Naive thymus-derived CD8-positive, alpha-beta T cell (primary cell): ENCODE measurements around the gene TCF23. TPM values are rescaled to one million over a fixed set of nuclear protein-coding genes. Genes with fewer than 3 reads are reported as not detected.

Experiments used
- ATAC-seq, 2 donors: fragments of 150-1000 bp; cut with Tn5 transposase in 1 of 2; sonication (Bioruptor Pico), chemical (Tn5 transposase) in 1 of 2; 1 replicate in 1 of 2; 2 replicates in 1 of 2; pipeline ENCODE4 v1.10.0; 2021; ENCODE audit warnings: mild to moderate bottlenecking in 2 of 2, moderate library complexity in 2 of 2
- POLR2A ChIA-PET: fragments of 350-600 bp; sonication (Branson Sonifier 250); formaldehyde crosslinking; loops from one replicate; lab custom pipeline; 2021; ENCODE audit warnings: antibody characterized with exemption; lab: Charles Lee
- DNase-seq, 10 donors: peaks; one replicate each; pipeline versions ENCODE4 v3.0.0 to v3.0.0-alpha.2; 2020 to 2022
- H3K27ac Mint-ChIP-seq, 10 donors: one replicate each; pipeline ENCODE4 v1.8.0; 2020 to 2022; ENCODE audit warnings: mild to moderate bottlenecking in 10 of 10, mixed read lengths in 10 of 10, moderate library complexity in 4 of 10, inconsistent platforms in 1 of 10
- H3K27me3 Mint-ChIP-seq, 5 donors: one replicate each; pipeline ENCODE4 v1.8.0; 2021 to 2022; ENCODE audit warnings: mixed read lengths in 5 of 5
- H3K36me3 Mint-ChIP-seq, 3 donors: one replicate each; pipeline ENCODE4 v1.8.0; 2020 to 2022; ENCODE audit warnings: mixed read lengths in 3 of 3, mild to moderate bottlenecking in 2 of 3, inconsistent platforms in 1 of 3
- H3K4me1 Mint-ChIP-seq, 4 donors: one replicate each; pipeline ENCODE4 v1.8.0; 2021 to 2022; ENCODE audit warnings: mixed read lengths in 4 of 4
- H3K4me3 Mint-ChIP-seq, 10 donors: one replicate each; pipeline ENCODE4 v1.8.0; 2020 to 2022; ENCODE audit warnings: mild to moderate bottlenecking in 10 of 10, mixed read lengths in 10 of 10, moderate library complexity in 6 of 10, inconsistent platforms in 1 of 10
- H3K9me3 Mint-ChIP-seq, 9 donors: one replicate each; pipeline ENCODE4 v1.8.0; 2020 to 2022; ENCODE audit warnings: mixed read lengths in 9 of 9, mild to moderate bottlenecking in 3 of 9, inconsistent platforms in 1 of 9, moderate library complexity in 1 of 9
- polyA plus RNA-seq, 3 donors: library from polyadenylated mRNA; unstranded; fragments of 300-500 nt; fragmentation: Illumina TruSeq; gene quantifications; one replicate each; pipeline ENCODE4 v1.2.3, GENCODE V29; 2021
- total RNA-seq, 8 experiments: library from RNA in 2 of 8; stranded (reverse) in 2 of 8; gene quantifications; one replicate each; pipeline ENCODE4 v1.2.3 and lab custom pipeline; 2021 to 2026

The TCF23 gene
- total and polyA plus RNA-seq, 5 experiments from 2014 or later: not detected

DNA sequence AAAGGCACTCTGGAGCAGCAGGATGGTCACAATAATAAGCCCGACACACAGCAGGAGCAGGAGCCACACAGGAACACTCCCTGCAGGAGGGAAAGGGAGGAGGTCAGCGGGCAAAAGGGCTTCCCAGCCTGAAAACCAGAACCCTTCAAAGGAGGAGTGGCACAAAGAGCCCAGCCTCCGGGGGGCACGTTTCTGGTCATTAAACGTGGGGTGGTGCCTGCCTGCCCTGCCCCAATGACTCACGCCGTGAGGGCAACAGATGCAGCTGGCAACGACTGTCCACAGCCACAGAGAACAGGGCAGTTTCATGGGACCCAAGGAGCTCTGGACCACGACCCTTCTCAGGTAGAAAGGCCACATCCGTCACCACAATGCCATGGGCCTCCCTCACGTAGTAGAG, 17.4 kb upstream of the TCF23 start:
- Mint-ChIP-seq H3K27me3 (no peaks in the 10 kb centered on the region), H3K36me3 (peaks cover 0 to 35% (median 1%) of the 10 kb centered on the region in 3 donors), H3K27ac (peak overlapping the region in 3 of 10 donors; percentile 15 to 65 (median 56)), H3K4me3 (peak overlapping the region in 2 of 10 donors; percentile 52 to 63), H3K4me1 (peaks cover 19 to 37% (median 25%) of the 10 kb centered on the region in 4 donors), H3K9me3 (peaks cover 0 to 2% (median 0%) of the 10 kb centered on the region in 9 donors)
- DNase-seq (no peak), ATAC-seq (no peak)
- POLR2A ChIA-PET: interaction anchor here (5.0 kb wide), 1 partner anchor 7 kb away, joined by 55 read pairs; the partner anchor contains the start of gene ABHD1

DNA sequence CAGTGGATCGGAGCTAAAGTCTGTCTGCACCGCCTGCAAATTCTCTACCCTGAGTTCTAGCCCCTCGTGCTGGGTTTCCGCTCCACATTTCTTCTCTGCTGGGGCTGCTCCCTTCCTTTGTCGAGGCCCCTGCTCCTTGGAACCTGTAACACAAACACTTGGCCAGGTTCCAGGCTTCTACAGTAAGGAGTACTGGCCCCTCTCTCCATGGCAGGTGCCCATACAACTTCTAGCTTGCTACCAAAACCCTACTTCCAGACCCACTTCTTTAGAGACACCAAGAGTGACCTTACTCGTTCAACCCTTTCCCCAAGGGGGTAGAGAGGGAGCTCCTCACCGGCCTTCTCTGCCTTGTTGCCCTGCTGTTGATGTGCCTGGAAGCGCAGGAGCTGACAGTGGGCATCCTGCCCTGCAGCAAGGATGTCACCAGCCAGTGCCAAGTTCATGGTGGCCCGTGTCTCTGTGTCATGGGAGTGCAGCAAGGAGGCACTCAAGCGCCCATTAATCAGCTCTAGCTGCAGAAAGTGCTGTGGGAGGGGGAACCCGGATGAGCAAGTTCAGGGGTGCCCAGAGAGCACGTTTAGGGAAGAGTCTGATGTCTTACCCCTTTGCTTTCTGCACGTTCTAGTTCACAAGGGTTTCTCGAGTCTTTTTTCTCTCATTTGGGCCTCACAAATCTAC, 15.5 kb upstream of the TCF23 start:
- DNase-seq (no peak), ATAC-seq (no peak)
- Mint-ChIP-seq H3K9me3 (peaks cover 0 to 2% (median 0%) of the 10 kb centered on the region in 9 donors), H3K27me3 (no peaks in the 10 kb centered on the region), H3K27ac (peak overlapping the region; percentile 74 to 97 (median 88)), H3K36me3 (peaks cover 0 to 35% (median 1%) of the 10 kb centered on the region in 3 donors), H3K4me3 (peak overlapping the region; percentile 85 to 98 (median 96)), H3K4me1 (peaks cover 19 to 37% (median 25%) of the 10 kb centered on the region in 4 donors)
- POLR2A ChIA-PET: interaction anchor here (1.1 to 5.0 kb wide), 8 partner anchors 7 to 246 kb away, joined by 3 to 55 read pairs (median 4); partner anchors contain the start of genes ABHD1, AGBL5, KHK and OST4

DNA sequence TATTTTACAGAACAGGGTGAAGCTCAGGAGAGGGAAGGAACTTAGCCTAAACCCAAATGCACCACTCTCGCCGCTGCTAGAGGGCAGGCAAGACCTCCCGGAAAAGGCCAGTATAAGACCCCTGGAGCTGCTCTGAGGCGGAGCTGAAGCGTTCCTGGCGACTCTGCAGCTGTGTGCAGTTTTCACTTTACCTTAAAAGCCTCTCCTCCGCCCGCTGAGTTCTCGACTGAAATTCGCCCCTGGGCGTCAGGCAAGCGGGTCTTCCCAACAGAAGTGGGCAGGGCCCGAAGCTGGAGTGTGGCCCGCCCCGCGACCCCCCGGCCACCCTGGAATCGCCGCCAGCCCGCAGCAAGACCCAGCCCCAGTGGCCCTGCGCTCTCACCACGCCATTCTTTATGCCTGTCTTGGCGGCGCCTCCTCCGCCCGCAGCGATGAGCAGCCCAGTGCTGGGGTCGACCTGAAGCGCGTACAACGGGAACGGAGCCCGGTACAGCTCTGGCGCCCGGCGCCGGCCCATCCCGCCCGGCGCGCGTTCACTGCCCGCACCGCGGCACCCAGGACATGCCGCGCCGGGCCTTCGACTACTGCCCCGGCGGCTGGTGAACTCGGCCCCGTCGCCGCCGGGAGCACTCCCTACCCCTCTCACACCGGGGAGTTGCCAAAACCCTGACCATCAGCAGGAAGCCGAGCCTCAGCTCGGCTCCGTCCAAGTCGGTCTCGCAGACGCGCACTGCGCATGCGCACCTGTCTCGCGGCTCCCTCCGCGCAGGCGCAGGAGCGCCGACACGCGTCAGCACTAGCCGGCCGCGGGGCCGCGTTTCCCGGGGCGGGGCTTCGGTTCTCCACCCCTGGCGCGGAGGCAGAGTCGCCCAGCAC, 14.7 kb upstream of the TCF23 start, which contains the start of gene PREB:
Gene PREB (minus strand): TSS at position 732 of the 876 bp plus-strand sequence. CDS start 215 bp downstream, at position 517.
- Mint-ChIP-seq H3K27me3 (no peaks in the 10 kb centered on the region), H3K4me3 (peak within 1 kb of the TSS; percentile 90 to 98 (median 96)), H3K9me3 (peaks cover 0 to 2% (median 0%) of the 10 kb centered on the region in 9 donors), H3K36me3 (peaks cover 0 to 32% (median 1%) of the 10 kb centered on the region in 3 donors), H3K4me1 (peaks cover 19 to 37% (median 24%) of the 10 kb centered on the region in 4 donors), H3K27ac (peak within 1 kb of the TSS; percentile 85 to 98 (median 97))
- POLR2A ChIA-PET: interaction anchor here (0.7 to 5.0 kb wide), 12 partner anchors 8 to 1446 kb away, joined by 3 to 55 read pairs (median 4); partner anchors contain the start of genes ABHD1, AGBL5, KHK and OST4
- peak; percentile 97 to 98 for ATAC-seq
- DNase-seq: peak; percentile 94 to 99 (median 98)

DNA sequence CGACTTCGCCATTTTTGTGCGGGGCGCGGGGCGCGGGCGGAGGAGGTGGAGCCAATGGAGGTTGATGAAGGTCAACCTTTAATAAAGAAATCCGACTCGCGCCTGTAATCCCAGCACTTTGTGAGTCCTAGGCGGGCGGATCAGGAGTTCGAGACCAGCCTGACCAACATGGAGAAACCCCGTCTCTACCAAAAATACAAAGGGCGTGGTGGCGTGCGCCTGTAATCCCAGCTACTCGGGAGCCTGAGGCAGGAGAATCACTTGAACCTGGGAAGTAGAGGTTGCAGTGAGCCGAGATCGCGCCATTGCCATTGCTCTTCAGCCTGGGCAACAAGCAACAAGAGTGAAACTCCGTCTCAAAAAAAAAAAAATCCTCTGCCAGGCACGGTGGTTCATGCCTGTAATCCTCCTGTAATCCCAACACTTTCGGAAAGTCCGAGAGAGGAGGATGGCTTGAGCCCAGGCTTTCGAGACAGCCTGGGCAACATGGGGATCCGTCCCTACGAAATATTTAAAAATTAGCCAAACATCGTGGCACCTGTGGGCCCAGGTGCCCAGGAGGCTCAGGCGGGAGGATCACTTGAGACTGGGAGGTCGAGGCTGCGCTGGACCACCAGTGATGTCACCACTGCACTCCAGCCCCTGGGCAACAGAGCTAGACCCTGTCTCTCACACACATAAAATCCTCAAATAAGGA, 13.9 kb upstream of the TCF23 start:
- POLR2A ChIA-PET: interaction anchor here (0.6 to 5.0 kb wide), 11 partner anchors 11 to 1445 kb away, joined by 3 to 55 read pairs (median 4); partner anchors contain the start of genes ABHD1, AGBL5, KHK and OST4
- no peak for DNase-seq
- no peak for ATAC-seq
- peaks cover 0 to 26% (median 1%) of the 10 kb centered on the region in 3 donors for H3K36me3 Mint-ChIP-seq
- peaks cover 16 to 34% (median 23%) of the 10 kb centered on the region in 4 donors for H3K4me1 Mint-ChIP-seq
- H3K27me3 Mint-ChIP-seq: no peaks in the 10 kb centered on the region
- peak overlapping the region; percentile 57 to 98 (median 97) for H3K27ac Mint-ChIP-seq
- H3K4me3 Mint-ChIP-seq: peak overlapping the region; percentile 90 to 98 (median 96)
- peaks cover 0 to 2% (median 0%) of the 10 kb centered on the region in 9 donors for H3K9me3 Mint-ChIP-seq

DNA sequence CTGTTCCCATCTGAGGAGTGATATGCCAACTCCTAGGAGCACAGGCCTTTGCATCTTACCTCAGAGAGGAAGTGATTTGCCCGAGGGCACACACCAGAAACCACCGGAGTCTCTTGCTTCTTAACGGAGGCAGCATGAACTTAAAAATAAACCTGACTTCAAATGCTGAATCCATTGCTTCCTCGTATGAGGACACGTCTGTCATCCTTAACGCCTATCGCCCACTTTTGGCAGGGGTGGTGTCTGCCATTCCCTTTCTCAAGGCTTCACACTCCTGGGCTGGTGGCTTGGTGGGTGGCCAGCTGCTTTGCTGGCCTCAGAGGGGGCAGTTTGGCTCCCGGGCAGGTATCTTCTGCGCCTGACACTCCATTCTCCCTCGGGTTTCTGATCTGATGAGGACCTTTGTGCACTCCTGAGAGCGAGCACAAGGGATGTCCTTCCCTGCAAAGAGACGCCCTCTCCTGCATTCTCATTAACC, 13.3 kb upstream of the TCF23 start:
- H3K9me3 Mint-ChIP-seq: peaks cover 0 to 2% (median 0%) of the 10 kb centered on the region in 9 donors
- H3K4me3 Mint-ChIP-seq: peak overlapping the region; percentile 65 to 98 (median 95)
- H3K27me3 Mint-ChIP-seq: no peaks in the 10 kb centered on the region
- ATAC-seq: no peak
- peak overlapping the region in 9 of 10 donors; percentile 31 to 98 (median 81) for H3K27ac Mint-ChIP-seq
- POLR2A ChIA-PET: interaction anchor here (0.6 to 5.0 kb wide), 4 partner anchors 12 to 1260 kb away, joined by 3 to 55 read pairs (median 6); partner anchors contain the start of genes ABHD1 and OST4
- no peak for DNase-seq
- peaks cover 0 to 21% (median 1%) of the 10 kb centered on the region in 3 donors for H3K36me3 Mint-ChIP-seq
- peaks cover 16 to 29% (median 23%) of the 10 kb centered on the region in 4 donors for H3K4me1 Mint-ChIP-seq

DNA sequence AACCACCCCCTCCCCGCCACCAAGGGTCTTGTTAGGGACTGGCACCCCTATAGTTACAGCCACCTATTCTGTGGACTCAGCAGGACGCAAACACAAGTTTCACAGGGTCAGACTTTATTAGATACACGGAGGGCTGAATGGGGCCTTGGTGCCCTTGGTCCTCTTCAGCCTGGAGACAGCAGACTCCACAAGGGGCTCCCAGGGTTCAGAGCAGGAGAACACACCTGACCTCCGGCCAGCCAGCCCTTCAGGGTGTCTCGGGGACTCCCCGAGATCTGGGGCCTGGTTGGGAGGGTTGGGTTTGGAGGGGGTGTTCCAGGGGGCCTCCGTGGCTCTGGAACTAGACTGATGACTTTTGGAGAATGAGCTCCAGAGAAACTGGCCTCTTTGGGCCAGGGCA, 12.1 kb upstream of the TCF23 start:
- Mint-ChIP-seq H3K4me1 (peaks cover 15 to 21% (median 20%) of the 10 kb centered on the region in 4 donors), H3K36me3 (peaks cover 0 to 11% (median 1%) of the 10 kb centered on the region in 3 donors), H3K9me3 (peaks cover 0 to 2% (median 0%) of the 10 kb centered on the region in 9 donors), H3K27ac (peak overlapping the region in 2 of 10 donors; percentile 9 to 27), H3K4me3 (peak overlapping the region in 1 of 10 donors; percentile 4), H3K27me3 (no peaks in the 10 kb centered on the region)
- ATAC-seq (no peak), DNase-seq (no peak)
- POLR2A ChIA-PET: interaction anchor here (0.7 to 1.3 kb wide), 2 partner anchors 13 to 103 kb away, joined by 3 to 4 read pairs; partner anchors contain the start of gene ABHD1

DNA sequence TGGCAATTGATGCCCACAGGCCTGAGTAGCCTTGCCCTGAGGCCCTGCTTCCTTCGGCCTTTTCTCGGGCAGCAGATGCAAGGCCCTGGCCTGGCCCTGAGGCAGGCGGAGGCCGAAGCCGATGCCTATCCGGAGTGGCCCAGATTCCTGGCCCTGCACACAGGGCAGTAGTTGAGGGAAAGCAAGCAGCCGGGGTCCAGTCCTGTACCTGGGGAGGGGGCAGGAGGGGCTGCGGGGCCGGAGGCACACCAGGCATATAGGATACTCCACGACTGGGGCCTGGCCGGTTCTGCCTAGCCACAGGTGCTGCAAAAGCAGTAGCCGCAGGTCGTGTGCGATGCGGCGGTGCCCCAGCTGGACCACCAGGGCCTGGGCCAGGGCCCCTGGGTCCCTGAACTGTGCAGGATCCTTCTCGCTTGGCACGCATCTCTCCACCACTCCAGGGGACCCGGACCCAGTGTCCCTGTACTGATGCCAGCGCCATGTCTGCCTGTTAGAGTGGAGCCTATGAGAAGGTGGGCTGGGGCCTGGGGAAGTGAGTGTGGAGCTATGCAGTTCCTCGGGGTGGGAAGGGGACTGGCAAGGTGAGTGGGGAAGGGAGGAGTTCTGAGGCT, 11.4 kb upstream of the TCF23 start:
- Mint-ChIP-seq H3K36me3 (peaks cover 0 to 5% (median 1%) of the 10 kb centered on the region in 3 donors), H3K4me1 (peaks cover 15 to 21% (median 19%) of the 10 kb centered on the region in 4 donors), H3K4me3 (no peak overlapping the region), H3K27ac (peak overlapping the region in 1 of 10 donors; percentile 9), H3K27me3 (no peaks in the 10 kb centered on the region), H3K9me3 (peaks cover 0 to 2% (median 0%) of the 10 kb centered on the region in 9 donors)
- DNase-seq (no peak), ATAC-seq (no peak)
- POLR2A ChIA-PET: interaction anchor here (0.7 kb wide), 1 partner anchor 14 kb away, joined by 3 read pairs; the partner anchor contains the start of gene ABHD1

DNA sequence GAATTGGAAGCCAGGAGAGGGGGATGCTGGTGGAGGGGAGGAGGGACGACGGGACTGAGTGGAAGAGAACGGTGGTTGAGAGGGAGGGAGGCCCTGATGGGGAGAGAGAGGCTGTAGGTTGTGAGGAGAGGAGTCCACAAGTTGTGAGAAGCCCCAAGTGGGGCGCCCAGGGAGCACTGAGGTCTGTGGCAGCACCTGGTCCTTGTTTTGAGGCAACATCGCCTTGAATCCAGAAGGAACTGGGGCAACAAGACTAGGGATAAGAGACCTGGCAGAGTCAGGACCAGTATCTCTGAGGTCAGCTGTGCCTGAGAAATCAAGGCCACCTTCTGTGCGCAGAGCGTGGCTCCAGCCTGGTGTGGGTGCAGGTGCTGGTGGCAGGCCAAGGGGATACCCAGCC, 10.7 kb upstream of the TCF23 start:
- no peak for DNase-seq
- peak overlapping the region in 2 of 10 donors; percentile 25 to 70 for H3K27ac Mint-ChIP-seq
- H3K27me3 Mint-ChIP-seq: peaks cover 0 to 3% (median 0%) of the 10 kb centered on the region in 5 donors
- H3K9me3 Mint-ChIP-seq: peaks cover 0 to 4% (median 0%) of the 10 kb centered on the region in 9 donors
- H3K36me3 Mint-ChIP-seq: peaks cover 0 to 1% (median 0%) of the 10 kb centered on the region in 3 donors
- H3K4me1 Mint-ChIP-seq: peaks cover 9 to 14% (median 12%) of the 10 kb centered on the region in 4 donors
- no peak for ATAC-seq
- H3K4me3 Mint-ChIP-seq: peak overlapping the region in 1 of 10 donors; percentile 50
- POLR2A ChIA-PET: no interaction called here

DNA sequence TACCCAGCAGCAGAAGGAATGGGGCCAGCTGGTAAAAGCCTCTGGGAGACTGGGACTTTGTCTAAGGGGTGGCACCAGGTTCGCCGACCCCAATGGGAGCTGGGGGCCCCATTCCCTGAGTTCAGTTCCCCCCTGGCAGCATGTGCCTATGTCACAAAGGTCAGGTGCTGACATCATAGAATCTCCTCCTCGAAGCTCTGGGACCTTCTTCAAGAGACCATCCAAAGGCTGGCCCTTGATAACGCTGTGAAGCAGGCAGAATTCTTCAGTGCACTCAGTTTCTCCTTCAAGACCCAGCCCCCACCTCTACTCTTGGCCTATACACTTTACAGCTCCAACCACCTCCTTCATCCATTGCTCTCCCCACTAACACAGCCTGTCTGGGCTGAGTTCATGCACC, 9.5 kb upstream of the TCF23 start, which contains the start of gene PRR30:
Gene PRR30 (minus strand): TSS at position 101 of the 400 bp plus-strand sequence. CDS start 1,081 bp downstream, outside the sequence.
- Mint-ChIP-seq H3K36me3 (peaks cover 0 to 5% (median 1%) of the 10 kb centered on the region in 3 donors), H3K27ac (no peak within 1 kb of the TSS), H3K9me3 (peaks cover 0 to 4% (median 0%) of the 10 kb centered on the region in 9 donors), H3K4me1 (peaks cover 2 to 5% (median 4%) of the 10 kb centered on the region in 4 donors), H3K27me3 (peaks cover 0 to 3% (median 0%) of the 10 kb centered on the region in 5 donors), H3K4me3 (peak within 1 kb of the TSS in 1 of 10 donors; percentile 50)
- POLR2A ChIA-PET: no interaction called here
- ATAC-seq (no peak), DNase-seq (no peak)

DNA sequence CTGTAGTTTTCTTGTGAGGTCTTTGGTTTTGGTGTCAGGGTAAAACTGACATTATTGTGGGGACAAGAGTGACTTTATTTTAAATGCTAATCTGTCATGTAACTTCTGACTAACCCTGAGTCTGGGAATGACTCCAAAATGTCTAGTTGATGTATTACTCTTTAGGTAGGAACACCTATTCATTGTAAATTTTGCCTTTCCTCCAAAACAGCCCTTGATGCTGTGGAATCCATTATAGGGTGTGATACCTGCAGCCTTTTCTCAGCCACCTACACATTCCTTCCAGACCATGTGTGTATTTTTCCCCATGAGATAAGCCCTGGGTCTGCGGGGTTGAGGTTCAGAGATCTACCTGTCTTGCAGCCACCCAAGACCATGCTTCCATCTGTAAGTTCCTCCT, 5.5 kb upstream of the TCF23 start:
- Mint-ChIP-seq H3K9me3 (peaks cover 0 to 4% (median 0%) of the 10 kb centered on the region in 9 donors), H3K4me3 (no peak overlapping the region), H3K27me3 (peaks cover 0 to 18% (median 7%) of the 10 kb centered on the region in 5 donors), H3K36me3 (peaks cover 0 to 5% (median 0%) of the 10 kb centered on the region in 3 donors), H3K27ac (no peak overlapping the region), H3K4me1 (peaks cover 0 to under 1% (median 0%) of the 10 kb centered on the region in 4 donors)
- POLR2A ChIA-PET: no interaction called here
- ATAC-seq (no peak), DNase-seq (no peak)
